HepG2 (cell line): ENCODE data around the gene TCF25. TPM values are rescaled to one million over a fixed set of nuclear protein-coding genes. Genes with fewer than 3 reads are reported as not detected.

Experiments used
- ADNP ChIP-seq: sonication (generic); formaldehyde crosslinking; IDR thresholded peaks from 2 replicates; pipeline ENCODE4 v1.4.0; 2020; ENCODE audit warnings: missing genetic modification reagents
- CERS6 ChIP-seq: sonication (generic); formaldehyde crosslinking; IDR thresholded peaks from 2 replicates; pipeline ENCODE4 v1.5.0; 2020; ENCODE audit warnings: missing genetic modification reagents
- MEIS1 ChIP-seq: sonication (generic); formaldehyde crosslinking; IDR thresholded peaks from 2 replicates; pipeline ENCODE4 v1.9.0; 2021; ENCODE audit warnings: mild to moderate bottlenecking, missing genetic modification reagents, moderate library complexity, borderline replicate concordance
- NFIC ChIP-seq: IDR thresholded peaks from 2 replicates; pipeline ENCODE4 v1.6.1; 2012; ENCODE audit warnings: mild to moderate bottlenecking, low read length, inconsistent platforms
- PAX8 ChIP-seq: sonication (generic); formaldehyde crosslinking; IDR thresholded peaks from 2 replicates; pipeline ENCODE4 v1.8.0; 2022; ENCODE audit warnings: mild to moderate bottlenecking, missing genetic modification reagents, borderline replicate concordance
- PCBP2 ChIP-seq: fragments of 200-400 bp; formaldehyde crosslinking; optimal IDR thresholded peaks from 2 replicates; pipeline ENCODE3; 2018; ENCODE audit warnings: low read length, low read depth; ENCODE audit not compliant: poor library complexity, severe bottlenecking
- PRMT3 ChIP-seq: sonication (generic); formaldehyde crosslinking; IDR thresholded peaks from 2 replicates; pipeline ENCODE4 v1.8.1; 2022; ENCODE audit warnings: low read depth, mild to moderate bottlenecking, moderate library complexity, missing genetic modification reagents, borderline replicate concordance
- SIN3B ChIP-seq: fragments of 150-350 bp; IDR thresholded peaks from 2 replicates; pipeline ENCODE4 v1.6.1; 2014; ENCODE audit warnings: low read length
- SOX6 ChIP-seq, 2 experiments: fragments of 450-650 bp in 1 of 2; sonication (generic) in 1 of 2; formaldehyde crosslinking in 1 of 2; IDR thresholded peaks; 2 replicates each; pipeline versions ENCODE4 v1.4.0 to v1.6.1; 2017 to 2020; ENCODE audit warnings: antibody characterized with exemption in 1 of 2, mild to moderate bottlenecking in 1 of 2, missing genetic modification reagents in 1 of 2
- SPEN ChIP-seq: sonication (generic); formaldehyde crosslinking; IDR thresholded peaks from 2 replicates; pipeline ENCODE4 v1.5.1; 2020; ENCODE audit warnings: low read depth, mild to moderate bottlenecking, missing genetic modification reagents
- SRY ChIP-seq: sonication (generic); formaldehyde crosslinking; IDR thresholded peaks from 2 replicates; pipeline ENCODE4 v1.8.0; 2022; ENCODE audit warnings: mild to moderate bottlenecking, missing genetic modification reagents
- STAG1 ChIP-seq: sonication (generic); formaldehyde crosslinking; IDR thresholded peaks from 2 replicates; pipeline ENCODE4 v1.4.0; 2020; ENCODE audit warnings: missing genetic modification reagents
- TOPORS ChIP-seq: sonication (generic); formaldehyde crosslinking; IDR thresholded peaks from 2 replicates; pipeline ENCODE4 v1.8.0; 2023; ENCODE audit warnings: mild to moderate bottlenecking, missing genetic modification reagents
- ZFP36L2 ChIP-seq: sonication (generic); formaldehyde crosslinking; IDR thresholded peaks from 2 replicates; pipeline ENCODE4 v1.4.0; 2020; ENCODE audit warnings: missing genetic modification reagents
- ZHX2 ChIP-seq, 2 experiments: sonication (generic) in 1 of 2; formaldehyde crosslinking in 1 of 2; IDR thresholded peaks; 2 replicates each; pipeline versions ENCODE4 v1.6.1 to v1.9.0; 2014 to 2022; ENCODE audit warnings: antibody characterized with exemption in 1 of 2, borderline replicate concordance in 1 of 2, inconsistent platforms in 1 of 2, low read depth in 1 of 2, missing genetic modification reagents in 1 of 2
- ZNF232 ChIP-seq: sonication (generic); formaldehyde crosslinking; IDR thresholded peaks from 2 replicates; pipeline ENCODE4 v1.4.0; 2020; ENCODE audit warnings: missing genetic modification reagents, borderline replicate concordance
- ZNF572 ChIP-seq: sonication (generic); formaldehyde crosslinking; IDR thresholded peaks from 2 replicates; pipeline ENCODE4 v1.5.1; 2020; ENCODE audit warnings: mild to moderate bottlenecking, missing genetic modification reagents
- ZNF576 ChIP-seq: sonication (generic); formaldehyde crosslinking; IDR thresholded peaks from 2 replicates; pipeline ENCODE4 v1.4.0; 2020; ENCODE audit warnings: mild to moderate bottlenecking, missing genetic modification reagents
- ZNF691 ChIP-seq: sonication (generic); formaldehyde crosslinking; IDR thresholded peaks from 2 replicates; pipeline ENCODE4 v1.4.0; 2020; ENCODE audit warnings: missing genetic modification reagents, low read depth, mild to moderate bottlenecking, borderline replicate concordance
- polyA plus RNA-seq, 8 experiments: library from polyadenylated mRNA; depleted of rRNA in 3 of 8; stranded (reverse) in 7 of 8; unstranded in 1 of 8; fragments of >200 nt; fragmentation: Illumina TruSeq in 4 of 8; extraction: Trizol in 4 of 8; gene quantifications; 2 replicates each; pipeline versions ENCODE4 v1.2.1 to v1.2.3, GENCODE V29; 2011 to 2016; ENCODE audit warnings: low read depth in 4 of 8, missing spikeins in 1 of 8, mixed read lengths in 1 of 8; ENCODE audit not compliant: insufficient read depth in 1 of 8
- total RNA-seq, 5 experiments: library from RNA; depleted of rRNA; stranded (reverse); fragments of >200 nt; fragmentation: Illumina TruSeq; extraction: Trizol; gene quantifications; 2 replicates each; pipeline ENCODE4 v1.2.3, GENCODE V29; 2016; ENCODE audit warnings: low read depth in 1 of 5

TCF25 gene
- total and polyA plus RNA-seq, 2 of the 13 experiments (the other 11 are each of a cell fraction or from before 2014, with no cell fraction given), result 138 to 206 TPM

GRCh38 chr16:89919535-89920406, 46.4 kb downstream of the TCF25 start (continued):
- TF ChIP-seq SOX6 (IDR thresholded peaks at IDR 0.05) (no peak), SOX6 (CRISPR knock-in tag; IDR thresholded peaks at IDR 0.05) (no peak), SPEN (no peak), PCBP2 (no peak), ADNP (CRISPR knock-in tag) (no peak), PRMT3 (CRISPR knock-in tag) (0 out of 2 replicates have a peak, but pooled peaks have one; percentile 40), MEIS1 (CRISPR knock-in tag) (no peak), NFIC (no peak), STAG1 (CRISPR knock-in tag) (no peak), SRY (CRISPR knock-in tag) (0 out of 2 replicates have a peak, but pooled peaks have one; percentile 40), ZHX2 (IDR thresholded peaks at IDR 0.05; ENCODE audit: low read depth) (no peak), ZHX2 (CRISPR knock-in tag; IDR thresholded peaks at IDR 0.05; ENCODE audit: borderline replicate concordance) (no peak), ZNF691 (CRISPR knock-in tag) (no peak), ZNF576 (CRISPR knock-in tag) (0 out of 2 replicates have a peak, but pooled peaks have one; percentile 45), TOPORS (no peak), ZFP36L2 (CRISPR knock-in tag) (no peak), CERS6 (CRISPR knock-in tag) (no peak), ZNF232 (CRISPR knock-in tag) (no peak), ZNF572 (CRISPR knock-in tag) (no peak), SIN3B (no peak), PAX8 (CRISPR knock-in tag) (no peak)
